HG02973 (cell line): ENCODE data around the gene KCTD1.

Experiments used
- ATAC-seq: cut with Tn5 transposase; IDR thresholded peaks from one replicate; pipeline ENCODE4 v1.9.1; 2021; ENCODE audit warnings: moderate library complexity; ENCODE audit not compliant: unreplicated experiment

Gene KCTD1

DNA sequence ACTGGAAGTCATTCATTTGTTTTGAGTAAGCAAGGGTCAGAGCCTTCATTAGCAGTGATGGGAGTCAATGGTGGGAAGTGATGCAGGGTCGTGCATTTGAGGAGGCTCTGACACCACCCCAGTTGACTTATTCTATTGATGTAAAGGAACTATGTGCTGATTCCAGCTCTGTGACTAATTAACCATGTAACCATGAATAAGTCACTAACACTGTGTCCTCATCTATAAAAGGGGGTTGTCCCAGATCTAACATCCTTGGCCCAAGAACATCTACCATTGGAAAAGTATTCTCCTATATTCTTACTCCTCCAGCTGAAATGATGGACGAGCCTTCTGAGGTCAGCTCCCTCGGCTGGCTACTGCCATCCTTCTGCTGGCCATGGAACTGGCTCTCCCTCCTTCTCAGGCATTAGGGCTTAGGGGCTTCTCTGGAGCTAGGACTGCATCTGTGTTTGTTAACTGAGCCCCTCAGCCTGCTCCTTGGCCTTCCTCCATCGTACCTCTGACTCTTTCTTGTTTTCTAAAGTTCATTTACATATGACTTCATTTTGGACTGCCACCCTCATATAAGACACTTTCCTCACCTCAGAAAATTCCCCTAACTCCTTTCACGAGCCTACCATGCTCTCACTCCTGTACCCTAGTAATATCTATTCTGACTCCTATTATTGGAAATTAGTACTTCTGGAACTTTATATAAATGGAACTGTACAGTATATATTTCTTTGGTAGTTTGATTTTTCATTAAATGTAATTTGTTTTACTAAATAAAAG is 115.5 kb downstream of the KCTD1 start:
- ATAC-seq = peak; percentile 63

DNA sequence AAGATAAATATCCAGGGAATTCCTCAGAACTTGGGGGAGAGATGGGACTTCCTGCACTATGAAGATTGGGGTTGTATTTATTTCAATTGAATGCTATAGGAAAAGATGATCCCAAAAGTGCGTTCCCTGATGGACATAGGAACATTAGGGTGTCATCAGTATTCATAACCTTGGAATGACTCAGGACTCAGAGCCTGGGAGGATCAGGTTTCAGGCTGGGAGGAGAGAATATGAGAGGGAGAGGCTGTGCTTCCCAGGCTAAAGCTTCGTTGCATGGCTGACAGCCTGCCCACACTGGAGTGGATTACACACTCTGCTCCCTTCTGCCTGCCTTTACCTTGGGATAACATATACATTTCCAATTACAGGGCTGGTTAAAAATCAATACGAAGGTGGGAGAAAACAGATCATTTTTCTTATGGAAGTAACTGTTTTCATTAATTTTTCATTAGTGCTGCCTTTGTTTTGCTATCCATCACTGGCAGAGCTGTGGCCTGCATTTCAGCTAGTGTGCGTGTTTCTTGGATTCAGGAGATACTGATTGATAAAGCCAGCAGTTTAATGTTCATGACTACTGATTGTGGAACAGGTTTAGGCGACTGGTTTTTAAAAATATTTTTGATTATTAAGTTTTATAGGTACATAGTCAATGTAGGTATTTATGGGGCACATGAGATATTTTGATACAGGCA is 118.7 kb downstream of the KCTD1 start:
- no peak for ATAC-seq

DNA sequence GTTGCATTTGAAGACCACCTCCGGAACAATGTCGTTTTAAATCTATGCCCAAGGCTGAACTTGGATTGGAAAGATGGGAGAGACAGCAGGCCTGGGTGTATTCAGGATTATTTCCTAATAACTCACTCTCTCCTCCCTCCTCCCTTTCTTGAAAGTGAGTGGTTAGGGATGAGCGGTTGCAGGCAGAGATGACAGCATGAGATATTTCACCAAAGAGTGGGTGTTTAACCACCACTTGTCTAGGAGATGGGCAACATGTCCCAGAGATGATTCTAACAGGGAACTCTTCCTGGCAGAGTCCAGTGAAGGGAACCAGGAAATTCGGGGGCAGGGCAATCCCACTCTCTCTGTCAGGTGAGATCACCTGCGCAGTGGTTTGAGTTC is 123.2 kb downstream of the KCTD1 start:
- ATAC-seq = no peak

DNA sequence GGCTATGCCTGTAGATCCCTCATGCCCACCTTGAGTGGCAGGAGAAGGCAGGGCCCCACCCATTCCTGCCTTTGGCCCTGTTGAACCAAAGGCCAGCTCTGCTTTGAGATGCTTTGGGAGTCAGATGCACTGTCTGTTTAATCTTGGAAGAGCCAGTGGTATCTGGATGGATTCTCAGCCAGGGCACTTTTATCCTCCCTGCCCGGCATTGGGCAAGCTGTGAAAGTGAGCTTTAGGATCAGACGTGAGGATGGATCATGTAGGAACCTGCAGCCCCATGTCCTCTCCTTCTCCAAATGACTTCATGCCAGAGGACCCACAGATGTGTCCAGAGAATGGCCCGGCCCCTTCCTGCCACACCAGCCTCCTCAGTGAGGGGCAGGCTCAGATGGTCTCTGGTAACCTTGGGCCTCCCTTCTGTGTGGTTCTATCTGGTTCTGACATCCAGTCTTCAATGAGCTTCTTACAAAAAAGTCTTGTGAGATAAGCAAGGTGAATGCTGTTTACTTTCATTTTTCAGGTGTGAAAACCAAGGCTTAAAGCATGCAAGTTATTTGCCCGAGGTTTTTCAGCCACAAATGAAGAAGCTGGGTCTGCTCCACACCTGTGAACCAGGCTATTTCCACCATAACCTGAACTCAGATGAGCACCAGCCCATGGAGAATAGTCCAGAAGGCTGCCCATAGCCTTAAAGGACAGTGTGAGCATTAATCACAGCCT is 123.8 kb downstream of the KCTD1 start:
- no peak for ATAC-seq

DNA sequence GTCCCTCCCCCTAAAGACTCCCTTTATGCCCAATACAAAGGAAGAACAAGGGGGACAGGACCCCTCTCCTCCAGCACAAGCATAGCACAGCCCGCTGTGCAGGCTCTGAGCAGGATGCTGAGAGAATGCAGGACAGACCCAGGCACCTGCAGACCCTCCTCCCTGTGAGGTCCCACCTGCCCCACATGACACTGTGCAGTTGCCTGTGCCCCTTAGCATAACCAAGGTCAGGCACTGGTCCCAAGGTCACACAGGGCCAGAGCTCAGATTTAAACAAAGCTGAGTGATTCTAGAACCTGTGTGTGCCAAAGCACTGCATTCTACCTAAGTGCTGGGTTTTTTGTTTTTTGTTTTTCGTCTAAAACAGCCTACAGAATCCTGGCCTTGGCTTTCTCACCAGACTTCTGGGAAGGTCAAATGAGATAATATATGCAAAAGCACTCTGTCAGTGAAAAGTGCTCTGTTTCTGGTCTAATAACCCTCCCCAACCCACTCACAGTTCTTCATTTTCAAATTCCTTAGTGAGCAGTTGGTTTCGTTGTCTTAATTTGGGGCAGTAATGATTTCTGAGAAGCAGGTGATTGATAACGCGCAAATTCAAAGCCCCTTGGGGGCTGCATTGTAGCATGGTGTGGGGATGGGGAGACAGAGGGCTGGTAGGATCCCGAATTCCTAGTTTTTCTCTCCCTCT is 125.7 kb downstream of the KCTD1 start:
- ATAC-seq = peak; percentile 78

DNA sequence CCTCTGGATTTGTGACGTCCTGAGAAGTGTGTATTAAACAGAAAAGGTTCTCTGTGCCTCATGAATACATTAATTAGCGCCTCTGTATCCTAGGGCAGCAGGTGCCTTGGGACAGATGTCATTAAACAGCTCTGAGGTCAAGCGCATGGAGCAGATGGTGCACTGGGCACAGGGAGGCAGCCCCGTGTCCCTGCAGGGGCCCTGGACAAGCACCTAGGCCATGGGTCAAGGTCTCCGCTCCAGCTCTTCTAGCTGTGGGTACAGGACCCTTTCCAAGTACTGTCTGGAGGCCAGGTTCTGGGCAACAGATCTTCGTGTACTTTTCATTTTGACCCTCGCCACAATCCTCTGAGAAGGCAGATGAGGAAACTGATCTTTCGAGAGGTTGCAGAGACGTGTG is 126.4 kb downstream of the KCTD1 start:
- no peak for ATAC-seq

DNA sequence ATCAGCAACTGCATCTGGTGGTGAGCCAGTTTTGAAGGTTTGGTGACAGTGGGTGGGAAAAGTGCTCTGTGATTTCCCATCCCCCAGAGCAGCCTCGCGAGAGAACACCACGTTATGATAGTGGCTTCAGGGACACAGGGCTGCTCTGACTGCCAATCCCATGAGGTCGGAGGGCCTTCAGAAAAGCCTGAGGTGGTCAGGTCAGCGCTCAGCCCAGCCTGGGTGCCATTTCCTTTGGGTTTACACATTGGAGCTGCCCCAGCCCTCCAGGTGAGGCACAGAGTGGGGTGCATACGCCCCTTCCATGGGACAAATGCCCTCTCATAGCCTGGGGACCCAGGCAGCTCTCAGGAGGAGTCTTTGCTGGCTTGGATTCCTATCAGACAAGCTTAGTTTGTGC is 126.8 kb downstream of the KCTD1 start:
- no peak for ATAC-seq

DNA sequence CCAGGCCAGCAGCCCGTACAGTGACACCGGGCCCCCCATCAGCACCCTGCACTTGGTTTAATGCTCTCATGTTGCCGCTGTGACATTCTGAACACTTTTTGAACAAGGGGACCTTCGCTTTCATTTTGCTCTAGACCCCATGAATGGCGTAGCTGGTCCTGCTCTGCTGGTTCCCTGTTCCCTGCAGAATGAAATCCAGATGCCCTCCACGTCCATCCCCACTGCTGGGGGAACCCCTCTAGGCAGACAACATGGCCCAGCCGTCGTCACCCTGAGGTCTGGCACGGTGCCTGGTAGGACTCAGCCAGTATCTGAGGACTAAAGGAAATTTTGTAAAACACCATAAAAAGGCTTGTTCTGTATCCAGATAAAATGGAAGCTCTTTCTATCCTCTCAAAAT is 128.6 kb downstream of the KCTD1 start:
- ATAC-seq = no peak

DNA sequence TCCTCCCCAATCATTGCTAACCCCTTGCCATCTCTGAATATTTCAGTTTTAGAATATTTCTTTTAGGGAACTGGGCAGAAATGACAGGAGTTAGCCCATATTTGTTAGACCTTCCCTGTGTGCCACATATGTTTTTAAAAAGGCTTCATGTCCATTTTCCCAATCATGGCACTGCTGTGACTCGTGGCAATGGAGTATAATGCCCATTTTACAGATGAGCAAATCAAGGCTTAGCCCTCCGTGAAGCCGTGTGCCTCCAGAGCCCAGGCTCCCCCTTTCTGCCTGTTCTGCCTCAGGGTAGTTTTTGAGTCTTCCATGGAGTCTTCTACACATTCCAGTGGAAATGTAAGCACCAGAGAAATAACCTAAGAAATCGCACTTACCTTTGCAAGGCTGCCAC is 130.1 kb downstream of the KCTD1 start:
- no peak for ATAC-seq

DNA sequence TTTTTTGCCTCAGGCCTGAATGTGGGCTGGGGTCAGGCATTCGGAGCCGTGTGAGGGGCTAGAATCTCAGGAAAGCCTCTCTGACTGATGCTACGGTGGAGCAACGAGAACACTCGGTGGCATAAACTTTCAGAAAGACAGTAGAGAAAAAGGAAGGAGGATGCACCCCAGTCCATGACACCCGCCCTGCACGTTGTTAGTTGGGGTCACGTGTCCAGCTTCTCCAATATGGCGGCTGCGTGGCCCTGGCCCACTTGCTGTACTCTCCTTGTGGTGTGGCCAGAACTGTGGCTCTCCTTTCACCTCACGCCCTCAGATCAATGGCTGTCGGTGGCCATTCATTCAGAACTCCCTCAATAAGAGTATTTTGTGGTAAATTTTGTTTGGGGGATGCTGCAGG is 131.2 kb downstream of the KCTD1 start:
- ATAC-seq = no peak

DNA sequence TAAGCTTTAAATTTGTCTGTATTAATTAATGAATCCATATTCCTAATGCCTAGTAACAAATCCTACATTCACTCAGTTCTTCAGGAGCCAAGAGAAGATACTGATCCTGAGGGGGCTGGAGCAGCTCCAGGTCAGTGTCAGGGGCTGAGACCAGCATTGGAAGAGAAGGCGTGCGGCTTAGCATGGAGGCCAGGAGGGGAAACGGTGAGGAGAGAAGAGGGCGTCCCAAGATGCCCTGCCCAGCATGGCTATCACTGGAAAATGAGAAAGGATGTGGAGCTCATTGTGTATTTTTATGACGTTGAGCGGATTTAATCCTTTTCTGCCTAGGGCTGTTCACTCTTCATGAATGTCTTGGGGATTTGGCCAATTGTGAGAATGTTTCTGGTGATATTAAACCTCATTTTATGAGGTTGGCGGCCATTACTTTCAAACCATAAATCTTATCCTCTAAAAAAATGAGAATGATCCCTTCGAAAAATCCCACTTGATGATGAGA is 131.7 kb downstream of the KCTD1 start:
- ATAC-seq = no peak

DNA sequence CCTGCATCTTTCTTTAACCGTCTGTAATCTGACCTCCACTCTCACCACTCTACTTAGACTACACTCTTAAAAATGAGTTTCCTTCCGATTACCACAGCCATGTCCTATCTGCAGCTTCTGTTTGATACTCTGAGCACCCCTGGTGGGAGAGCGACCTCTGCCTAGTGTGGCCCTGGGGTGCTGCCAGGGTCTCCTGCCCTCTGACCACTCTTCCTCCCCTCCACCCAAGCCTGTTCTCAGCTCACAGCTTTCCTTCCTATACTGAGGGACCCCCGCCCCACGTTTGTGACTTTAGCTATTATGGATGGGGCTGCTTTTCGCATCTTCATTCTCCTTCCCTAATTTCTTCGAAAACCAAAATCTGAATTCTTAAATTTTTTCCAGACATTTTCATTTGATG is 132.7 kb downstream of the KCTD1 start:
- no peak for ATAC-seq

DNA sequence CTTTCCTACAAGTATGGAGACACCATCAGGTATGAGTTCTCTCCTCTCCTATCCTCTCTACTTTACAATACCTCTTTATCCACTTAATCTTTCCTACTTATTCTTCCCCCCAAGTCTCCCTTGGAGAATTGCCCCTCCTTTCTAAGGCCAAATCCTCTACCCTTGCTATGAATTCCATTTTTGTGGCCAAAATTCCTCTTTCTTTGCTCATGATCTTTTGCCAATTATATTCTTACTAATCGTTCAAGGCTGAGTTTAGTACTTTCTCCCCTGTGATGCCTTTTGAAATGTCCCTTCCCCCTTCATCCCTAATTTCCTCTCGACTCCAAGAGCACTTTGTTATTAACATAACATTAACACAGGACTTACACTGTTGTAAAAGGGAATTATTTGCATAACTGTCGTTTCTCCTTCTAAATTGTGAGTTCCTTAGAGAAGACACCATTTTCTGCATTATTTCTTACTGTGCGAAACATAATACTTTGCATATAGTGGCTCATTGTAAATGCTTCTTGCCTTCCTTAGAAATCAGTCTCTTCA is 133.4 kb downstream of the KCTD1 start:
- ATAC-seq = no peak

DNA sequence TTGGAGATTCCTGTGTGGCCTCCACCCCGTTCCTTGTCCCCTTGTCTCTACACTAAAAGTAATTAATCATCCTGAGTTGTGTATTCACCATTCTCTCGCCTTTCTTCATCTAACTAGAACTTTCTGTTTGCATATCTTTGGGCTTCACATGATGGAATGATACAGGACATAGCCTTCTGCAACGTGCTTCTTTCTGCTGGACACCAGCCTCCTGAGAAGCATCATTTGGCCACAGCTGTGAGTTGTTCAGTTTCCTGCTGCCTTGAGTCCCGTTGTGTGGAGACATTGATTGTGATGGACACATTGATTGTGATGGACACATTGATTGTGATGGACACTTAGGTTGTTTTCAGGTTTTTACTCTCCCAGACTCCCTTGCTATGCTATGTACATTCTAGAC is 139.3 kb downstream of the KCTD1 start:
- ATAC-seq = no peak

DNA sequence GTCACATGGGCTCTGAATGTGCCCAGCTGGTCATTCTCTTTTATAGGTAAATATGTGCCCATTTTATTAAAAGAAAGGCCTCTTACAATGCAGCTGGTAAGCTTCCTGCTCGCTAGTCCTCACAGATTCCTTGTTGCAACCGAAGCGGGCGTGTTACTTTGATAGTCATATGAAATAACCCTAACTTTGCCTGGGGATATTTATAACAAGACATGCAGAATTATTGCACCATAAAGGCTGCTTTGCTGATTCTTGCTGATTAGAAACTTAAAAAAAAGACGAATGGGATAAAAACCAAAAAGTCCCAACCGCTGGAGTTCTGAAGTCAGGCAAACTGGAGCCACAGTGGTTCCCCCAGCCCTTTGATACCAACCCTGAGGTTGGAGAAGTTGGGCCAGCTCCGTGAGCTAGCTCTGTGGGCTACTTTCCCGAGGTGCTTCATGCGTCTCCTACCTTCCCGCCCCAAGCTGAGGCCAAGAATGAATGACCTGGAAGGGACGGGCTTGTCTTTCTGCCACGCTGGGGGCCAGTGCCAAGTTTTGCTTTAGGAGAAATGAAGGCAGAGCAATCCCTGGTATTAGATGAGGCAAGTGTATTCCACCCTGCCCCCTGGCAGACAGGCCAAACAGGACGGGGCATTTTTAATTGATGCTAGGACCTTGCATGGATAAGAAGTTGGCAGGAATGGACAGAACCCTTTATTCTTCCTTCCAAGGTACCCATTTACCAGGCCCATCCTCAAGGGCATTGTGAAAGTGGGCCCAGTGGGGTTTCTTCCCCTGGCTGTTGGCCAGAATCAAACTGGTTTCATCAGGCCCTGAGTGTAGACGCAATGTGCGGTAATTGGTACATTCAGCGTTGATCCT is 140.4 kb downstream of the KCTD1 start:
- ATAC-seq = no peak

DNA sequence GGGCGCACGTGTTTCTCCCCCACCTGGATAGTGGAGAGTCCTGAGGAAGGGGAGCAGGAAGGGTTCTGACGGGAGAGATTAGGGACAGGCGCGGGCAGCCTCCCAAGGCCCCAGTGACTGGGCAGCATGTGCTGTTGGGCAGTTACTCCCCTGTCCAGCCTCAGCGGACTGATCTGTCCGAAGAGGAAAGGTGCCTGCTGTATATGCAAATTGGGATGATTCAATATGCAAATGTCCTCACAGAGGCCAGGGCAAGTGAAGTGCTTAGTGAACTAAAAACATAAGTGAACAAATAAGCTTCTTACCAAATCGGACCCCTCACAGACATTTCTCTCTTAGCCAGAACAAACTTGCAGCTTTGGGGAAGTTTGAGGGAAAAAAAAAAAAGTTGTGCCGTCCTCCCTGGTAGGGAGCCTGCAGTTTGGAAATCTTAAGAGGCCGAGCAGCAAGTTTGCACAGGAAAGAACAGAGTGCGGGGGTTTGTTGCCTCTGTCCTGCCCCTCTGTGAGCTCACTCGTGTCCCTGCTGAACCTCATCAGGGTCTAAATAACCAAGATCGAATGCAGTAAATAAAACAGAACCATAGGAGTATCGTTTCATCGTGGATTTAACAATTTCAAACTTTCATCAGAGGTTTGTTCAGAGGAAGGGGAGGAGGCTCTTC is 141.4 kb downstream of the KCTD1 start:
- ATAC-seq = no peak

DNA sequence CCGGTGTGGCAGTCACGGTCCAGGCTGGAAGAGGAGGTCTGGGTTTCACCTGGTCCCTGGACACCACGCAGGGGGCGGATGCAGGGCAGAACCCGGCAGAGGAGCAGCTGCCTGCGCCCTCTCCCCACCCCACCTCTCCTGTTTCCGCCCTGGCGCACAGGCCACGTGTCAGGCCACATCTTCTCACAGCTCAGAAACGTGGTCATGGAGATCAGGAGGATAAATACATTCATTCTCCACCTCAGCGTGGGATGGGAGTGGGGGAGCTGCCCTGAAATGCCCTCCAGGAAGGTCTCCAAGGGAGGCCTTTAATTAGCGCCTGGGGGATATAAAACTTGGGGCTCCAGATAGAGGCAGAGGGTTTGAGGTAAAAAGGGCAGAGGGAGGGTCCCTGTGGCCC is 142.0 kb downstream of the KCTD1 start:
- no peak for ATAC-seq

DNA sequence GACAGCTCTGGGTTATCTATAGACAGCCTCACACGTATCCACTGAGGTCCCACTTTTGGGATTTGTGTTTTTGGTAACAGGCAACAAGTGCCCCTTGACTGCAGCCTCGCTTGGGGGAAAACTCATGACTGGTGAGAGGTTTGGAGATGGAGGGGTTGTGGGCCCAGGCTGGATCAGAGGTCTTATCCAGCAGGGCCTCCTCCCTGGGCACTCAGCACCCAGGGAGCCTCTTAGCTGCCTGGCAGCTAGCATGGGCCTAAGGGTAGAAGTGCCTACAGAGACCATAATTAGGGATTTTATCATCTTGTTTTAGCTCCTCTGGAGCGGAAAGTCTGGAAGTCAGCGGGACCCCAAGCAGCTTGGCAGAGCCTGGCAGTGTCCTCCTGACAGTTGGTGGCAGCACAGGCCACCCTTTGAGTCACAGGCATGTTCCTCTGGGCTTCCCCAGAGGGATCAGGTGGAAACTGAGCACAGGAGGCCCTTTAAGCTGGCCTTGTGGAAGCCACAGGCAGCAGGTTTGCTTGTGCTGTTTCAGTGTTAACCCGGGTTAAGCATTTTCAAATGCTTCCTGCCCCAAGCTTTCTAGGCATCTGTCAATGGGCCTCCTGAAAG is 143.1 kb downstream of the KCTD1 start:
- ATAC-seq = peak; percentile 64
